Neuron (in vitro differentiated cells): Measurements from ENCODE around the gene BUD13.

Source experiments
- H2AFZ ChIP-seq: one replicate; pipeline ENCODE4 v1.6.1; 2013; ENCODE audit warnings: low read depth, mild to moderate bottlenecking, inconsistent platforms, low read length, moderate library complexity
- H3K27me3 ChIP-seq: one replicate; pipeline ENCODE4 v1.6.1; 2013; ENCODE audit warnings: low read length; ENCODE audit not compliant: insufficient read depth
- H3K36me3 ChIP-seq: one replicate; pipeline ENCODE4 v1.6.1; 2013; ENCODE audit warnings: low read length; ENCODE audit not compliant: insufficient read depth
- H3K4me1 ChIP-seq: one replicate; pipeline ENCODE4 v1.6.1; 2013; ENCODE audit warnings: low read length; ENCODE audit not compliant: insufficient read depth
- H3K4me3 ChIP-seq: 2 replicates; pipeline ENCODE4 v1.5.1; 2013; ENCODE audit warnings: mild to moderate bottlenecking, low read length, moderate library complexity
- H3K9me3 ChIP-seq: one replicate; pipeline ENCODE4 v1.6.1; 2013; ENCODE audit warnings: low read length

The BUD13 gene

DNA sequence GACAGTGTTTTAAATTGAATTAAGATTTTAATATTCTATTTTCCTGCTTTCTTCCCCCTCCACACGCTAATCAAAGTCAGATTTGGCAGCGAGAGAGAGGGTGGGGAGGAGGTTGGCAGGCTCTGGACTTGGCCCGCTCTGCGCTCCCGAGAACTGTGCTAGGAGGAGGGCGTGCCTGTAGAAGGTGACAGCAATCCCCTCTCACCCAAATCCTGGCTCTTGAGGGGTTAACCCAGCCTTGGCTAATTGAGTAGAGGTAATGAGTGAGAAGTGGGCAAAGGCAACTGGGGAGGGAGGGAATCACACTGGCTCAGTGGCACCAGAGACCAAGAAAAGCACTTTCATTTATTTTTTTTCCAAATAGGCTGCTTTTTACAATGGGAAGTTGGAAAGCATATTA is 42.2 kb downstream of the BUD13 start:
- Histone ChIP-seq H3K4me3 (no peak overlapping the region), H3K36me3 (no peaks in the 10 kb centered on the region), H2AFZ (no peak overlapping the region), H3K27me3 (no peaks in the 10 kb centered on the region), H3K9me3 (no peaks in the 10 kb centered on the region), H3K4me1 (peaks cover 19% of the 10 kb centered on the region)

DNA sequence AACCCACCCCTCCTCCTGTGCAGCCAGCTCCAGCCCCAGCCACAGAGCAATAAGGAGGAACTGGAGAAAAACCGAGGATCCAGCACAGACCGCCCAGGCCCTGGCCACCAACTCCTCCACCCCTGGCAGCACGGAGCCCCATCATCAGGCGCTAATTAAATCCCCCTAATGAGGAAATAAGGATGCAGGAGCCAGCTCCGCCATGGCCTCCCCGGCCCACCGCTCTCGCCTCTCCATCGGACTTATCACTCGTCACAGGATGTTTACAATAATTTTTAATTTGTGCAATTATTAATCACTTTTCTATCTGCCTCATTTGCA is 42.6 kb downstream of the BUD13 start:
- no peak overlapping the region for H2AFZ ChIP-seq
- peaks cover 19% of the 10 kb centered on the region for H3K4me1 ChIP-seq
- no peaks in the 10 kb centered on the region for H3K9me3 ChIP-seq
- no peaks in the 10 kb centered on the region for H3K27me3 ChIP-seq
- no peaks in the 10 kb centered on the region for H3K36me3 ChIP-seq
- no peak overlapping the region for H3K4me3 ChIP-seq

DNA sequence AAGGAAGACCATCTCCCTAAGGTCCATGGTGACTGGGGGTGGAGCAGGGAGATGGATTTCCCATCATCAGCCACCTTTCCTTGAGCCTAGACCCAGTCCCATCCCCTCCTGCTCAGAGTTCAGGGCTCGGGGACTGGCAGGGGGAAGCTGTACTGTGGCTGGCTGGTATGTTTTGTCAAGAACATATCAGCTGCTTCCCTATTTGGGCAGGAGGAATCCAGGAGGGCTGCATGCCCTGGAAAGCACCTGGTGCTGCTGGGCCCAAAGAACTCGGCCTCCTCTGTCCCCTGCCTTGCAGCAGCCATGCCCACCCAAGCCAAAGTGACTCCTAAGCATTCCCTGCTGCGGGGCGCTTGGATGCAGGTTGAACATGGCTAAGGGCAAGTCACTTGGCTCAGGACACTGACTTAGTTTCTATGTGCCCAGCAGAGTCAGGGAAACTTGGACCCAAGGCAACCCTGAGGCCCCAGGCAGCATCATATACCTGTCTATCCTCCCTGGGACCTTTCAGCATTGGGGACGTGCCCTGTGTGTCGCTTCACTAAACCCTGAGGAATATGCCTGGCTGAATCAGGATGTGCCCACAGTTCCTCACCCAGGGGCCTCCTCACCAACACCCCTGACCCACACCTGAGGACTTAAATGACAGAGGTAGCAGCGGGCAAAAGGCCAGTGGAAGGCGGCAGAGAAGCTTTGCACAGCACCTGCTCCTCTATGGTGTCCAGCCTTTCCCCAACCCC is 43.1 kb downstream of the BUD13 start:
- H2AFZ ChIP-seq = no peak overlapping the region
- no peaks in the 10 kb centered on the region for H3K9me3 ChIP-seq
- H3K4me1 ChIP-seq = peaks cover 19% of the 10 kb centered on the region
- H3K36me3 ChIP-seq = no peaks in the 10 kb centered on the region
- H3K4me3 ChIP-seq = no peak overlapping the region
- H3K27me3 ChIP-seq = no peaks in the 10 kb centered on the region

DNA sequence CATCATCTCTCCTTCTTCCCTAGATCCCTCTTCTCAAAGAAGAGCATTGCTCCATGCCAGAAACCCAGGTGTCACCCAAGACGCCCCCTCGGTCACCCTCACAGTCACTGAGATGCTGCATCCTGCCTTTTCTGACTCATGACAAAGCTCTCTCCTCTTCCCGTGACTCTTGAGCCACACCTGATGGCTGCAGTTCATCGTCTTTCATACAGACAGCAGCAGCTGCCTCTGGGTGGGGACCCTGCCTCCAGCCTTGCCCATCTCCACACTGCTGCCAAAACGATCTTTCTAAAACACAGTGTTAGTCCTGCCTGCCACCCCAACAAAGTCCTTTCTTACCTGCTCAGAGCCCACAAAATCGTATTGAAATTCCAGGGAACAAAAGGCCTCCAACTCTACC is 44.8 kb downstream of the BUD13 start:
- no peaks in the 10 kb centered on the region for H3K27me3 ChIP-seq
- no peak overlapping the region for H3K4me3 ChIP-seq
- H3K9me3 ChIP-seq = no peaks in the 10 kb centered on the region
- H3K36me3 ChIP-seq = no peaks in the 10 kb centered on the region
- H2AFZ ChIP-seq = no peak overlapping the region
- H3K4me1 ChIP-seq = peaks cover 19% of the 10 kb centered on the region

DNA sequence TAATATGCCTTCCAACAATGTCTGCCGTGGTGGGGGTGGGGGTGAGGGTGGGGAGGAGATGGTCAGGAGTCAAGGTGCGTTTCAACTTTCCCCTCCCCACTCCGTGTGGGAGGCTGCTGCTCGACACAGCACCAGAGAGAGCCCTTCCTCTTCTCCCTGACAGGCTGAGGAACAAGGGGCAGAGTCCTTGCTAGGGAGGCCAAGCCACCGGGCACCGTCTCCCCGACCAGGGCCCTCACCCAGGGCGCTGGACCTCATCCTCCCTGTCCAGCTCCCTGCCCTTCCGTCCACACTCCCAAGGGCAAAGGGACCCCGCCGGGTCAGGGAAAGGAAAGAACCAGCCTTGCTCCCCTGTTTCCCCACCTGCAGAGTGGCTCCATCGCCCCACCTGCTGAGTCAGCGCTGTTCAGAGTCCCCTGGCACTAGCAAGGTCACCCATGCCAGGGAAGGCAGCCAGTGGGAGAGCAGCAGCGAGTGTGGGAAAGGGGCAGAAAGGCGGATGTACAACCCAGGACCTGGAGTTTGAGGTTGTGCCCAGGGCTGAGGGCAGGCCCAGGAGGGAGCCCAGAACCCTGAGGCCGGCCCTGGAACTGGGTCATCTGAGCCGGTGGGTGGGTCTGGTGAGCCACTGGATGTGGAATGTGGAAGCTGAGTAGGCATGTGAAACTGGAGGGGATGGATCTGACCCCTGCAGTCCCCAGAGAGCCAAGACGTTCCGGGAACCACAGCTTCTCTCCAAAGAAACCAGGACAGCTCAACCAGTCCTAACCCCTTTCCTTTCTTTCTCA is 47.2 kb downstream of the BUD13 start:
- H3K36me3 ChIP-seq = no peaks in the 10 kb centered on the region
- H3K9me3 ChIP-seq = no peaks in the 10 kb centered on the region
- H3K4me3 ChIP-seq = no peak overlapping the region
- H3K4me1 ChIP-seq = peaks cover 5% of the 10 kb centered on the region
- H3K27me3 ChIP-seq = no peaks in the 10 kb centered on the region
- no peak overlapping the region for H2AFZ ChIP-seq

DNA sequence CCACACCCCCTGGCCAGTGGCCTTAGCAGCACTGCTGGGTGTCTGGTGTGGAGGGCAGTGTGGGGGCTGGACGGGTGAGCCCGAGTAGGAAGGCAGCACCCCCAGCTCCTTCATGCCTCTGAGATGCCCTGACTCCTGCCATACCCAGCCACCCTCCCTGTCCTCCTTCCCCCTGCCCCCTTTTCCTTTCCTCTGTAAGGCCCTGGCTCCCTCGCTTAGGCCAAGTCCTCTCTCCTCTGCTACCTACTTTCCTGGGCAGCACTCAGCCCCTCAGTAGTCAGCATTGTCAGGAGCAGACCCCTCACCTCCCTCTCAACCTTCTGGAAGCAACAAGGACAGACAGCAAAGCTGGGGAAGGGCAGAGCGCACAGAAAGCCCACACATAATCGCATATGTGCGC is 48.0 kb downstream of the BUD13 start:
- no peaks in the 10 kb centered on the region for H3K4me1 ChIP-seq
- H3K36me3 ChIP-seq = no peaks in the 10 kb centered on the region
- no peaks in the 10 kb centered on the region for H3K27me3 ChIP-seq
- H2AFZ ChIP-seq = no peak overlapping the region
- no peak overlapping the region for H3K4me3 ChIP-seq
- H3K9me3 ChIP-seq = no peaks in the 10 kb centered on the region

DNA sequence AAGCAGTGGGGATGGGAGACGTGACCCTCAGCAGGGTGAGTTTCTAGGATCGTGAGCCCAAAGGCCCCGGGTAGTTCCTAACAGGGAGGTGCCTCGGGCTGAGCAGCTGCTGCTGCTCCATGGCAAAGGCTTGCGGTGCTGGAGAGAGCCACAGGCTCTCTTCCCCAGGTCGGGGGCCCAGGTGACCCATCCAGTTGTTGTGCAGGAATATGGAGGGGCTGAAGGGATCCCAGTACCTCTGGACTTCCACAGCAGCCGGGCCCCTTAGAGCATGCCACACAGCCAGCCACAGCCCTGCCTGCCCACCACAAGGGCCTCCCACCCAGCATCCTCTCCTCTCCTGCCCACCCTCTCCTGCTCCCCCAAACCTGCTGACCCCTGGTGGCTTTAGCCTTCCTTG is 49.3 kb downstream of the BUD13 start:
- Histone ChIP-seq H3K4me3 (no peak overlapping the region), H3K9me3 (no peaks in the 10 kb centered on the region), H3K36me3 (no peaks in the 10 kb centered on the region), H3K27me3 (no peaks in the 10 kb centered on the region), H2AFZ (no peak overlapping the region), H3K4me1 (no peaks in the 10 kb centered on the region)

DNA sequence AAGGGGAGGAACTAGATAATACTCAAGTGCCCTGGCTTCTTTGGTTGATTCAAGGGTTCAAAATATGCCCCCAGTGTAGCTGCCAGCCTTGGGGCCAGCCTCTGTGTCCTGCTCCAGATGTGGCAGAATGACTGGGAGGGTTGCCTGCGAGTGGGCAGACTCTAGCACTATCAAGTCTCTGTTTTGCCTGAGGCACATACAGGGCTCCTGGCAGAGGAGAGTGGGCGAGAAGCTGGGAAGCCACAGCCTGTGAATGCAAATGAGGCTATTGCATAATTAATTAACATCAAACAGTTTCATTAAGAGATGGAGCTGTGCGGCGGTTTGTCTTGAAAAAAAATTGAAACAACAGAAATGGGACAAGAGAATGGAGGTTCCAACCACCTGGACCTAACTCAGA is 50.8 kb downstream of the BUD13 start:
- no peak overlapping the region for H3K4me3 ChIP-seq

DNA sequence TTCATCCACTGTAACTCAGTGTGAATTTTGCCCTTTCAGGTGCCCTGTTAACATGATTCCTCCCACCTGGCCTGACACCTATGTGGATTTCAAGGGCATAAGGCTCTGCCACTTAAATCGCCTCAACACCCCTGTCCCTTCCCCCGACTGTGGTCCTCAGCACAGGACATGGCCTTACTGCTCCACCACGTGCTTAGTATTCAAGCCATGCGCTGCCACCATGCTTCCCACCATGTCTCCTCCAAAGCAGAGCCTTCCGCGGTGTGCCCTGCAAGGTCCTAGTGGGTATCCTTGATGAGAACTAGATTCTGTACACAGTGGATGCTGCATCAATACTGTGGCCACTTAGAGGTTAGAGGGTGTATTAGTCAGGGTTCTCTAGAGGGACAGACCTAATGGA is 51.9 kb downstream of the BUD13 start:
- H3K27me3 ChIP-seq = no peaks in the 10 kb centered on the region
- H3K36me3 ChIP-seq = no peaks in the 10 kb centered on the region
- H3K4me3 ChIP-seq = no peak overlapping the region
- H3K9me3 ChIP-seq = no peaks in the 10 kb centered on the region
- H2AFZ ChIP-seq = no peak overlapping the region
- H3K4me1 ChIP-seq = no peaks in the 10 kb centered on the region

More for the DNA sequence above, 50.8 kb downstream of the BUD13 start:
- Histone ChIP-seq H2AFZ (no peak overlapping the region), H3K4me1 (no peaks in the 10 kb centered on the region), H3K9me3 (no peaks in the 10 kb centered on the region), H3K27me3 (no peaks in the 10 kb centered on the region), H3K36me3 (no peaks in the 10 kb centered on the region)

DNA sequence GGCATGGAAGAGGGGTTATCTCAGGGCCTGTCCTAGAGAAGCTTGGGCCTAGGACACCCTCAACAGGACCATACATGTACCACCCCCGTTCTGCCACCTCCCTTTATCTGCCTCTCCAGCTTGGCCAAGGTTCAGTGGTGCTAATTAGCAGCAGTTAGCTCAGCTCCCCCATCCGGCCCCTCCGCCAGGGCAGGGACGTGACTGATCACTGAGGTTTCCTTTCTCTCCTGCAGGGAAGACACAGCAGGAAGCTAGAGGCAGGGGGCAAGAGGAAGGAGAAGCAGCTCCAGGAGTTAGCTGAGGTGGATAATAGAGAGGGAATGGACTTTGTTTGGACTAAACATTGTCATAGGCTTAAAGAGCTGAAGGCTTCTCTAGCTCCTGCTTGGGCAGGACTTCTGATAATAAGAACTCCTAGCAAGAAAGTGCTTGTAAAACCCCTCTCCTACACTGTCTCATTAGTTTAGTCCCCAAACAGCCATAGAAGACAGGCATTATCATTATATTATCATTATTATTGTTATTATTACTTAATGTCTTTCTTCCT is 53.8 kb downstream of the BUD13 start:
- Histone ChIP-seq H3K4me1 (no peaks in the 10 kb centered on the region), H3K36me3 (no peaks in the 10 kb centered on the region), H3K27me3 (no peaks in the 10 kb centered on the region), H3K9me3 (no peaks in the 10 kb centered on the region), H3K4me3 (no peak overlapping the region), H2AFZ (no peak overlapping the region)

DNA sequence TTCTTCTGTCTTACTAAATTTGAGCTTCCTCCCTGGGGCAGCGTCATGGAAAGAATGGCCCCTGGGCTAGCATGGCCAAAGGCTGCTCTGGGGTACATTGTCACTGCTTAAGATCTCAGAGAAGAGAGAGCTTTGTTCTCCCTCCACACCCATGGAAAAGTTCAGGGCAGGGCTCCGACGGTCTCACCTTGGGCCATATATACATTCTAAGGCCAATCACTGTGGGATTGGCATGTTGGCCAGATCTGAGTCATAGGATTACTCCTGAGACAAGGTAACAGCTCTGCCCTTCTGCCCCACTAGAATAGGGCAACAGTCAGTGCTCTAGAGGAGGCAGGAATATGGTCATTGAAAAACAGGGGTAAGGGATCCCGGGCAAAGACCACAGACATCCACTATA is 56.2 kb downstream of the BUD13 start:
- Histone ChIP-seq H3K4me1 (no peaks in the 10 kb centered on the region), H3K27me3 (peaks cover 3% of the 10 kb centered on the region), H3K9me3 (no peaks in the 10 kb centered on the region), H3K36me3 (no peaks in the 10 kb centered on the region), H2AFZ (no peak overlapping the region), H3K4me3 (no peak overlapping the region)

DNA sequence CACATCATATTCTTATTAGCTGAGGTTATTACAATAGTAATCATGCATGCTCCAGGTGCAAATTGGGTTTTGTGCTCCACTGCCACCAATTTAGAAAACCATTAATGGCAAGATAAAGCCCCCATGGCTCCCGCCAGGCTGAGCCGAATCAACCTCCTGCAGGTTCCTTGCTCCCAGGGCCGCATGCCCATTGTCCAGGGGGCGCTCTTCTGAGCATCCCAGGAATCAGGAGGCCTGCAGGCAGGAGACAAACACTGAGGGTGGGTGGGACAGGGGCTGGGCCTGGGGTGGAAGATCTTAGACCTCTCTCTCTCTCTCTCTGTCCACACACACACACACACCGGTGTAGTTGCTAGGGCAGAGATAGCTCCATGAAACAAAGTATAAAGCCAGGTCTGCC is 57.4 kb downstream of the BUD13 start:
- Histone ChIP-seq H3K4me3 (no peak overlapping the region), H3K9me3 (no peaks in the 10 kb centered on the region), H2AFZ (no peak overlapping the region), H3K4me1 (no peaks in the 10 kb centered on the region), H3K27me3 (peaks cover 15% of the 10 kb centered on the region), H3K36me3 (no peaks in the 10 kb centered on the region)

DNA sequence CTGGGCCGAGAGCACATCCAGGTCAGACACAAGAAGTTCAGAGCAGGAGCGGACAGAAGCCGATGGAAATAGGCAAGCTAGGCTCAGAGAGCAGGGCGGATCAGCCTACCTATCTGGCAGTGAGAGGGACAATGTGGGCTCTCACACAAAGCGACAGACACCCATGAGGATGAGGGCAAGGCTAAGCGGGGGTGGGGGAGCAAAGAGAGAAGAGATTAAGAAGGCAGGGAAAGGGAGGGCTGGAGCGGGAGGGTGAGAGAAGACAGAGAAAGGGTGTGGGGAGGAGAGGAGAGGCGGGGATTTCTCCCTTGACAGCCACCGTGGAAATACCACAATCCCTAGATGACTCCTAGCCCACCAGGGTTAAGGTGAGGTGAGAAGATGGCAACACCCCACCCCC is 57.9 kb downstream of the BUD13 start:
- H3K27me3 ChIP-seq = peaks cover 15% of the 10 kb centered on the region
- no peaks in the 10 kb centered on the region for H3K36me3 ChIP-seq
- no peak overlapping the region for H2AFZ ChIP-seq
- no peak overlapping the region for H3K4me3 ChIP-seq
- no peaks in the 10 kb centered on the region for H3K9me3 ChIP-seq
- H3K4me1 ChIP-seq = no peaks in the 10 kb centered on the region
